HCEC 1CT (cell line): Measurements from ENCODE around the gene GGCX.

ENCODE experiments used
- DNase-seq: peaks from one replicate; pipeline ENCODE4 v3.0.0-alpha.2; 2017

GGCX gene

DNA sequence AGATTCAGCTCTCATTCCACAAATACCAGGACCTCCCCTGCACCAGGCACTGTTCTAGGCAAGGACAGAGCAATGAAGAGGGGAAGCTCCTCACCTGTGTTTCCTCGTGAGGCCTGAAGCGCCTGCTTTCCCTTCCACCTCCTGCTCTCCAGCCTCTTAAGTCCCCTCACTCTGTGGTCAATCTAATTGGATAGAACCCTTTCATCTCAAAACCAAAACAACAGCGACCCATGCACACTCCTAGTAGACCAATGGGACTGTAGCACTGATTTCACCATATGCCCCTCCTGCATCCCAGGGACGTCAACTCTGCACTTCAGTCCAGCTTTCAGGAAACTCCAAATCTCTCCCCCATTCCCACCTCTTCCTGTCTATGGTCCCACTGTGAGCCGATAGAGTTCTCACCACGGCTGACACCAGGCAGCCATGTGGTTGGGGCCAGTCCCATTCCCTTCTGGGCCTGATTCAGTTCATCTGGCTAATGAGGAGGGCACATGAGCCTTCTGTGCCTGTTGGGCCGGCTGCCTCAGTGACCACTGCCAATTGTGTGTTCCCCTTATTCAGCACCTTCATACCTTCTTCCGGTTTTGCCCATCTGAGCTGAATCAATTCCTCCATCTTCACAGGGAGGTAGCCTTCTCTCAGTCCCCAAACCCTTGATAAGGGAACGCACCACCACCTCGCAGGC lies 55.6 kb downstream of the GGCX start:
- no peak for DNase-seq

DNA sequence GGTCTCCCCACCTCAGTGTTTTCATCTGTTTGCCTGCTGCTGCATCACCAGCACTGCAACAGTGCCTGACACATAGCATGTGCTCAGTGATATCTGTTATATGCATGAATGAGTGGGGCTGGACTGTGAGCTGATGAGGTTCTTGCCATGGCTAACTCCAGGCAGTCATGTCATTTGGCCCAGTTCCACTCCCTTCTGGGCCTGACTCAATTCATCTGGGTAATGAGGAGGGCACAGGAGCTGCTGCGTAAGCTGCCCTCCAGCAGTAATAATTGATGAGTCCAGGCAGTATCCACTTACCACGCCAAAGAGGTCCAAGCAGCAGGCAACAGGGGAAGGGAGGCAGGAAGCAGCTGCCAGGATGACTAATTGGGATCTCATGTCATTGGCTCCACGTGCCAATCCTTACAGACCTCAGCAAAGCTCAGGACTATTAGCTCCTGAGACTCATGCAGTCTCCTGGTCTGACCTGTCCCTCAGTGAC lies 56.5 kb downstream of the GGCX start:
- peak; percentile 96 for DNase-seq

DNA sequence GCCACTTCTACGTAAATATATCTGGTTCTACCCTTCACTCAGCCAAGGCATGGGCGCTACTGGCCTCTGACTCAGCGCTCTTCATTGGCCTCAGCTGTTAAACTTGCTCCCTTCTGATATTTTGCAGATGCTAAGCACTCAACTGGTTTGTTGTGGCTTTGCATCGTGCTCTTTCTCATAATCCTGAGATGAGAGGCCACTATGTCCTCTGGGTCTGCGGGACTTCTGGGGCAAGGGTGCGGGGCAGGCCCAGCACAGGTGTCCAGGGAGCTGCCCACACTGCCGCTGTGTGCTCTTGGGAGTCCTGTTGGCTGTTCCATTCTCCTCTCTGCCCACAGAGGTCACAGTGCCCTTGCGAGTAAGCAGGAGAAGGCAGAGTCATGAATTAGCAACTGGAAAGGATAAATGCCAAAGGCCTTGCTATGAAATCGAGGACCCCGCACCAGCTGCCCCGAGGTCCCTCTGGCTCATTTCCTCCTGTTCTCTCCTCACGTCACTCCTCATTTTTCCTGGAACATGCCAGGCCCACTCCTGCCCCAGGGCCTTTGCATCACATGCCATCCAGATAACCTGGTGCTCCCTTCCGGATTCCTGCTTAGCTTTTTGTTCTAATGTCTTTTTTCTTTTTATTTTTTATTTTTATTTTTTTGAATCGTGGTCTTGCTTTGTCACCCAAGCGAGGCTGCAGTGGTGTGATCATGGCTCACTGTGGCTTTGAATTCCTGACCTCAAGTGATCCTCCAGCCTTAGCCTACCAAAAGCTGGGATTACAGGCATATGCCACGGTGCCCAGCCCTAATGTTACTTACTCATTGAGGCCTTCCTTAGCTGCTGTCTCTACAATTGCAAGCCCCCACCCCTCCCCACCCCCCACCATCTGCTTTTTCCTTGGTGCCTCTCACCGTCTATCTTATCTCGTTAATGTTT lies 57.2 kb downstream of the GGCX start:
- DNase-seq: peak; percentile 76

DNA sequence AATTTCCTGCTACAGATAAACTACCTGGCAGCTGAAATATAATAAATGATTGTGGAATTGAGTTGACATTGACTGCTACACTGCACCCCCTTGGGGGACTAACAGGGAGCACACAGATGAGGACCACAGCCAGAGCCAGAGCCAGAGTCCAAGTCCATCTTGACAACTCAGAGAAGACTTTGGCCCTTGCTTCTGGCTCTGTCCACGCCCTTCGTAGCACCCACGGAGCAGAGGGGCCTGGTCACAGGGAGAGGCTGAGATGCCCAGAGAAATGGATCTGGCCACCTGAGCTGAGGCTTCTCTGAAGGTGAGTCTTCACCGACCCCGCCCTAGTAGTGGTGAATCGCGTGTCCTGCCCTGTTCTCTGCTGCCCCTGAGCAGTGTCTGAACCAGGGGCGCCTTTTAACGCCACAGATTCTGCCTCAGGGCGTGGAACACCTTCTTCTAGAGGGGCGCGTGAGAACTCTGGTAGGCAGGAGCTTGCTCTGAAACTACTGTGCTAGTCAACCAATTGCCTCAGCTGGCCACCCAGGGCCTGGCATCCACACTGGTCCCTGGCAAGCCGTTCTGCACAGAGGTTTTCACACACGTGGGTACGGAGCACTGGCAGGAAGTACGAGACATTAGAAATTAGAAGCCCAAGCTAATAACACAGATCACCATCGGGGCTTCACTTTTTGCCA lies 58.0 kb downstream of the GGCX start:
- no peak for DNase-seq

DNA sequence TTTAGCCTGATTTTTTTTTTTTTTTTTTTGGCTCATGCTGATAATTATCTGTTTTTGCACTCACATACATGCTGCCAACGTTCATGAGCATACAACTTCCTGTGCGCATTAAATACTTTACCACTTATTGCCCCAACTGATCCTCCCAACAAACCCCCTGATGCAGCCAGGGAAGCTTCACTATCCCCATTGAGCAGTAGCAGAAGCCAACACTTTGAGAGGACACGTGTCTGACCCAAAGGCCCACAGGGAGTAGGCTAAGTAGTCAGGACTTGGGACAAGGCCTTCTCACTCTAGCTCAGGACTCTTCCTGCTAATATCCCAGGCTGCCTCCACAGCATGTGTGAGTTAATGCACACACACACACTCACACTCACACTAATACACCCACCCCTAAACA lies 58.6 kb downstream of the GGCX start:
- DNase-seq: no peak

DNA sequence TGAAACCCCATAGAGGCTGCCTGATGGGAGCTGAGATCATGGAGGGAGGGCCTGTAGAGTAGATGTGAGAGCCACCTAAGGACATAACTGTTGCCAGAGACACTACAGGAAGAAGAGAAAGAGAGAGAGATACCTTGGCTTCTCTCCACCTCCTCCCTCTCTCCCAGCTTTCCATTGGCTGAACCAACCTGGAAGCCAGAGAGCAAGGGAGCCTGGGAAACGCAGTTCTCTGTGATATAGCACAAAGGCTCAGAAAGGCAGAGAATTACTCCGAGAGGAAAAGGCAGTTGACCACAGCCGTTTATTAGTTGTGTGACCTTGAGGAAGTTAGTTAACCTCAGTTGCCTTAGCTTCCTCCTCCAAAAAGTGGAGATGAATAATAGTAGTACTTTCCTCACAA lies 60.0 kb downstream of the GGCX start:
- no peak for DNase-seq

DNA sequence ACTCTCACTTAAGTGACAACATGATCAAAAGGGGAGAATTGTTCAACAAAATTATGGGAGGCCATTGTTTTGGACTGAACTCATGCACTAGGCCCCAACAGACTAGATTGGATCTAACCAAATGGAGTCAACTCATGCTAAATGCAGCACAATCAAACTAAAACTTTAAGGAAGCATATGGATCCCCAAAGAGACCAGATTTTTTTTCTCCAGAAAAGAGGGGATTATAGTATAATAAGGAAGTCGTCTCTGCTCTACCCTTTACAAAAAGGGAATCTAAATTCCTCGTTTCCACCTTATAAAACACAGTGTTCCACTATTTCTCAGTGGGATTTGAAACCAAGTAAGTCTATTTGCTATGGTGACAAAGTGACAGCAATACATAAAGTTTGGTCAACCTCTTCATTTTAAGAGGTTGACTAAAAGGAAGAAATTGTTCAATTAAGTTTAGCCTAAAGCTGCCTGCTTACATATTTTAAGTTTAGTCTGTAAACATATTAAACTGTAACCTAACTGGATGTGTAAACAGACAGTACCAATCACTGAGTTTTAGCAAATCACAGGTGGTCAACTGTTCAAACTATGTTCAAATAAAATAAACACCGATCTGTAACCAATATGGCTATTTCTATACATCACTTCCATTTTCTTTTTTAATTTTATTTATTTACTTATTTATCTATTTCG lies 63.2 kb downstream of the GGCX start:
- DNase-seq: no peak

DNA sequence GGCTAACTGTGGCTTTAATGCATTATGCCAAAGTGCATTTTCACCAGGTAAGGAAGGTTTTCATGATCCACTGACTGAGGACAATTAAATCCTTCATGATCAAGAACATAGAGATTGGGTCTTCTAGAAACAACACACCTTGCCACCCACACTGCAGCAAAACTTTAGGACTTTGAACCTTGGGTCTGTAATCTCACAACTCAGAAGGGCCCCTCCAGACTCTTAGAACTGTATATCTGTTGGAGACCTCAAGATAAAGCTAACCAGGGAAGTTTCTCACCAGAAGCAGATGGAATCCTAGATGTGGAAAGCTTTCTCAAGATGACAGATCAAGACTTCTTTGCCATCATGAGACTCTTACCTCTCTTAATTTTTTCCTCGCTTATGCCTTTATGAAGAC lies 64.9 kb downstream of the GGCX start:
- no peak for DNase-seq
